RWPE1 (cell line): ENCODE results near the gene ANKDD1A.

ENCODE experiments used
- CTCF ChIA-PET: fragments of 350-600 bp; sonication (Branson Sonifier 250); formaldehyde crosslinking; extraction: SDS; loops from one replicate; lab custom pipeline; 2021; lab: Yijun Ruan, JAX
- POLR2A ChIA-PET: fragments of 400-600 bp; formaldehyde crosslinking; extraction: SDS; loops from one replicate; lab custom pipeline; 2020; ENCODE audit warnings: antibody characterized with exemption; ENCODE audit not compliant: low non-redundant PET; lab: Yijun Ruan, JAX
- DNase-seq: peaks from one replicate; pipeline ENCODE4 v3.0.0; 2012; ENCODE audit warnings: low spot score
- H3K27ac ChIP-seq: fragments of 450-650 bp; 2 replicates; pipeline ENCODE4 v1.5.1; 2017
- TF ChIP-seq, protein P1 (sequence below): fragments of 450-650 bp; conservative IDR thresholded peaks from 2 replicates; pipeline ENCODE4 v1.5.1; 2017; ENCODE audit warnings: low read depth, mild to moderate bottlenecking

ANKDD1A gene

DNA sequence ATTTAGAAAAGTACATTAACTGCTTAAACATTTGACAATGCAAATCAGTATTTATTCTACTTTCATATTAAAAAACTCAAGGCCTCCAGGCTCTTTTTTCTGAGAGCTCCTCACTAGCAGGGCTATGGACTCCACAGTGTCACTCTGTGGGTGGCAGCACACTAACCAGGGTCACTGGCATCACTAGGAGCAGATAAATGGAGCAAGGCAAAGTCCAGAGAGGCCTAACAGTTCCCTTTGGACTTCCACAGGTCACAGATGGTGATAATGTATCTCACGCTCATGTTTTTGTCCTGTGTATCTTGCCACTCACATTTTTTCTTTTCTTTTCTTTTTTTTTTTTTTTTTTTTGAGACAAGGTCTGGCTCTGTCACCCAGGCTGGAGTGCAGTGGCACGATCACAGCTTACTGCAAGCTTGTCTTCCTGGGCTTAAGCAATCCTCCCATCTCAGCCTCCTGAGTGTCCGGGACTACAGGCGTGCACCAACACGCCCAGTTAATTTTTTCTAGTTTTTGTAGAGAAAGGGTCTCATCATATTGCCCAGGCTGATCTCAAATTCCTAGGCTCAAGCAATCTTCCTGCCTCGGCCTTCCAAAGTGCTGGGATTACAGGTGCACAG is 70.2 kb downstream of the ANKDD1A start:
- no peak for DNase-seq
- TF ChIP-seq, protein P1, sequence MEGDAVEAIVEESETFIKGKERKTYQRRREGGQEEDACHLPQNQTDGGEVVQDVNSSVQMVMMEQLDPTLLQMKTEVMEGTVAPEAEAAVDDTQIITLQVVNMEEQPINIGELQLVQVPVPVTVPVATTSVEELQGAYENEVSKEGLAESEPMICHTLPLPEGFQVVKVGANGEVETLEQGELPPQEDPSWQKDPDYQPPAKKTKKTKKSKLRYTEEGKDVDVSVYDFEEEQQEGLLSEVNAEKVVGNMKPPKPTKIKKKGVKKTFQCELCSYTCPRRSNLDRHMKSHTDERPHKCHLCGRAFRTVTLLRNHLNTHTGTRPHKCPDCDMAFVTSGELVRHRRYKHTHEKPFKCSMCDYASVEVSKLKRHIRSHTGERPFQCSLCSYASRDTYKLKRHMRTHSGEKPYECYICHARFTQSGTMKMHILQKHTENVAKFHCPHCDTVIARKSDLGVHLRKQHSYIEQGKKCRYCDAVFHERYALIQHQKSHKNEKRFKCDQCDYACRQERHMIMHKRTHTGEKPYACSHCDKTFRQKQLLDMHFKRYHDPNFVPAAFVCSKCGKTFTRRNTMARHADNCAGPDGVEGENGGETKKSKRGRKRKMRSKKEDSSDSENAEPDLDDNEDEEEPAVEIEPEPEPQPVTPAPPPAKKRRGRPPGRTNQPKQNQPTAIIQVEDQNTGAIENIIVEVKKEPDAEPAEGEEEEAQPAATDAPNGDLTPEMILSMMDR: no peak
- POLR2A ChIA-PET: no interaction called here
- no peak overlapping the region for H3K27ac ChIP-seq
- CTCF ChIA-PET: no interaction called here

DNA sequence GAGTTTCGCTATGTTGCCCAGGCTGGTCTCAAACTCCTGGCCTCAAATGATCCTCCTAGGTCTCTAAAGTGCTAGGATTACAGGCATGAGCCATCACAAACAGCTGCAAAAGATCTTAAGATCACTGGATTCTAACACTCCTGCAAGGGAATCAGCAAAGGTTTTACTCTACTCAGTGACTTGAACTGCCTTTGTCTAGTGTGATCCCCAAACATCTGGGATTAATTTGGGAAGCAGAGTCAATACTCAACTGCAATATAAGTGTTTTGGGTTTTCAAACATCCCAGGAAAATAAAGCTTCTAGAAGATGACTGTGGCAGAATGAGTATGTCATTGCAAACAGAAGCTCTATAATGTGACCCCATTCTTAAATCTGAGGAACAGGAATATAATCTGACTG is 70.8 kb downstream of the ANKDD1A start:
- DNase-seq: no peak
- no peak overlapping the region for H3K27ac ChIP-seq
- TF ChIP-seq, protein P1: no peak
- POLR2A ChIA-PET: no interaction called here
- CTCF ChIA-PET: no interaction called here

DNA sequence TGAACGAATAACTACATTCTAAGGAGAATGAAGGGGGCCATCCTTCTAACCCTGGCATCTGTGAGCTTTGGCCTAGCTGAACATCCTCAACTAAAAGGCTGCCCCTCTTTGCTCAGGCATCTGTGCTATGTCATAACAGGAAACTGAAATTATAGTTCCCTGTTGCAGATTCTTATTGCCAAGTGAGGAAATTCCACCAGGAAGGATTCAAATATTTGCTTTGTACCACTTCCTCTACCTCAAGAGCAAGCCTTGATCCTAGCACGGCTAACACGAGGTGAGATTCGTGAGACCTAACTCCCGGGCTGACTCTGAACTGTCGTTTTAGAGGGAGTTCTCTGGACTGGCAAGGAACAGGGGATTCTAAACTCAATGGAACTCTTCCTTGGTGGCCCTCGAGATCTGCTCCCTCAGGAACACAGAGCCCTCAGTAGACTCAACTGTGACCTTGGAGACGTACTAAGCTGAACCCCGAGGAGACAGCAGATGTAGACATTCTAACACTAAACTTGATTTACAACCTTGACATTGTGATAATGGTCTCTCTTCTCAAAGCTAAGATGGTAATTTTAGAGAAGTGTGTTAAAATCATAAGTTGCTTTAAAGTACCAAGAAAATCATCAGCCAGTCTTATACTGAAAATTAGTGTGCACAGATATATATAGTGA is 73.8 kb downstream of the ANKDD1A start:
- TF ChIP-seq, protein P1: no peak
- no peak for DNase-seq
- ChIA-PET POLR2A (no interaction called here), CTCF (interaction anchor here (1.2 kb wide), 1 partner anchor 312 kb away, joined by 3 read pairs; no protein-coding TSS in a partner anchor)
- no peak overlapping the region for H3K27ac ChIP-seq

DNA sequence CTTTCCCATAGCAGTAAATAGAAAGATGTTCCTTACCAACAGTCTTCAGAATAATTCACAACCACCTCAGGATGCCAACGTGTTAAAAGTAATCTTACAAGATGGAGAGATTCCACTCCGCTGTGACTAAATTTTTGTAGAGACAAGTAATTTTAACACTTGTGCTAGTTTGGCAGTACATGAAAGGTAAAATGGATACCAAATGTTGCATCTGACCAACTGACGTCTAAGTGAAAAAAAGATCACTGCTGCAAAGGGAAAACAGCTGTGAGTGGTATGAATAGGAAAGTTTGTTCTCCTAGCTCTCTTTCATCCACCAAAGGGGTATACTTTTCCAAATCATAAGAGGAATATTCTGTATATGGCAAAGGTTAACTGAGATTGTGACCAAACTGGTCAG is 75.4 kb downstream of the ANKDD1A start:
- TF ChIP-seq, protein P1: no peak
- POLR2A ChIA-PET: no interaction called here
- no peak for DNase-seq
- CTCF ChIA-PET: interaction anchor here (0.5 to 0.7 kb wide), 3 partner anchors 10 to 161 kb away, joined by 3 to 4 read pairs (median 3); no protein-coding TSS in a partner anchor
- H3K27ac ChIP-seq: no peak overlapping the region

DNA sequence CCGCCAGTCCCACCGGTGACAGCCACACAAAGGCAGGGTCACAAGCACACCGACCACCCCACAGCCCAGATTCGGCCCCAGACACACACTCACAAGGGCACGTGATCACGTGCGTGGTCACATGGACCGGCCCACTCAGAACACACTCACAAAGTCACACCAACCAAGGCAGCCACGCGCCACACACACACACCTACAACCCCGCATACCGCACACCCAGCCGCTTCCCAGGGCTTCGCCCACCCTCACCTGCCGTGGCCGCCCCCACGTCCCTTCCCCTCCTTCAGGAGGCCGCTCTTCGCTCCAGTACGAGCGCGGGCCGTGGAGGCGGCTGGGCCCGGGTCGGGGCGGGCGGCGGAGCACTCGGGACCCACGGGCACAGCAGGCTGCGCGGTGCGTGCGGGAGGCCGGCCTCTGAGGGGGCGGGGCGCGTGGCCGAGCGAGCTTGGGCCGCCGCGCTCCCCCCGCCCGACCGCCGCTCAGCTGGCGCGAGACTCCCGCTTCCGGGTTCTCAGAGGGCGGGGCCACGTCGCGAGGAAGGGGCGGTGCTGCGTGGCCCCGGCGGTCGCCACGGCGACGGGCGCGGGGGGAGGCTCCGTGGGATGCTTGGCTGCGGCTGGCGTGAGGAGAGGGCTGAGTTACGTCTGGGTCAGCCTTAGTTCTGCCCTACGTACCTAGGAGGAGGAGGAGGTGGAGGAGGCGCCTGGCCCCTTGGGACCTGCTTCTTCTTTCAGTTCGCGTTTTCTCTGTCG is 77.9 kb downstream of the ANKDD1A start, which contains the start of gene SPG21:
Gene SPG21, minus strand, starts transcription at position 499 of the 752 bp plus-strand sequence. CDS start 6,345 bp downstream, outside the sequence.
- ChIA-PET CTCF (interaction anchor here (0.6 kb wide), 3 partner anchors 29 to 233 kb away, joined by 3 to 4 read pairs (median 4); no protein-coding TSS in a partner anchor), POLR2A (interaction anchor here (0.5 to 0.7 kb wide), 3 partner anchors 12 to 157 kb away, joined by 3 to 6 read pairs (median 4); no protein-coding TSS in a partner anchor)
- TF ChIP-seq, protein P1: no peak
- peak; percentile 97 for DNase-seq
- H3K27ac ChIP-seq: peak within 1 kb of the TSS; percentile 80

DNA sequence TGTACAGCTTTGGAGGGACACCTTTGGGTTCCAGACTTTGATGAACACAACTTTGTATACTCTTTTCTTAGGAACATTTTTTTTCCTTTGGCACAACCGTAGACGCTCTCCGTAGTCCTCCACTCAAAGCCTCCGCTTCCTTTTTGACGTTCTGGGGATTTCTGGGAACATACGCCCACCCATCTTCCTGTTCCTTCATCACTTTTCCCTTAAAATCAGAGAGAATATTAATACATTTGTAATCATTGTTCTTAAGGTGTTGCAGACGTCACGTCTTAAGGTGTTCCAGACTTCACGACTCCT is 78.4 kb downstream of the ANKDD1A start:
- TF ChIP-seq, protein P1: no peak
- POLR2A ChIA-PET: no interaction called here
- peak overlapping the region; percentile 80 for H3K27ac ChIP-seq
- no peak for DNase-seq
- CTCF ChIA-PET: no interaction called here
